Stimulated activated naive CD8-positive, alpha-beta T cell treated with anti-CD3 and anti-CD28 coated beads, Interleukin-15, amount 100 ng/mL, for 72 hours (primary cell): Measurements from ENCODE around the gene USP7.

Source experiments
- ATAC-seq: fragments of 150-1000 bp; cut with Tn5 transposase; 2 replicates; pipeline ENCODE4 v1.10.0; 2021; ENCODE audit warnings: mild to moderate bottlenecking, moderate library complexity
- DNase-seq, 2 donors: peaks; one replicate each; pipeline ENCODE4 v3.0.0; 2021 to 2022
- H3K27ac Mint-ChIP-seq, 2 donors: one replicate each; pipeline ENCODE4 v1.8.0; 2022; ENCODE audit warnings: mild to moderate bottlenecking in 2 of 2, mixed read lengths in 2 of 2, moderate library complexity in 2 of 2
- H3K27me3 Mint-ChIP-seq: one replicate; pipeline ENCODE4 v1.8.0; 2022; ENCODE audit warnings: mixed read lengths
- H3K4me1 Mint-ChIP-seq: one replicate; pipeline ENCODE4 v1.8.0; 2022; ENCODE audit warnings: mild to moderate bottlenecking, mixed read lengths
- H3K4me3 Mint-ChIP-seq, 2 donors: one replicate each; pipeline ENCODE4 v1.8.0; 2022; ENCODE audit warnings: mild to moderate bottlenecking in 2 of 2, mixed read lengths in 2 of 2, moderate library complexity in 1 of 2
- H3K9me3 Mint-ChIP-seq, 2 donors: one replicate each; pipeline ENCODE4 v1.8.0; 2022; ENCODE audit warnings: mixed read lengths in 2 of 2

USP7 gene

DNA sequence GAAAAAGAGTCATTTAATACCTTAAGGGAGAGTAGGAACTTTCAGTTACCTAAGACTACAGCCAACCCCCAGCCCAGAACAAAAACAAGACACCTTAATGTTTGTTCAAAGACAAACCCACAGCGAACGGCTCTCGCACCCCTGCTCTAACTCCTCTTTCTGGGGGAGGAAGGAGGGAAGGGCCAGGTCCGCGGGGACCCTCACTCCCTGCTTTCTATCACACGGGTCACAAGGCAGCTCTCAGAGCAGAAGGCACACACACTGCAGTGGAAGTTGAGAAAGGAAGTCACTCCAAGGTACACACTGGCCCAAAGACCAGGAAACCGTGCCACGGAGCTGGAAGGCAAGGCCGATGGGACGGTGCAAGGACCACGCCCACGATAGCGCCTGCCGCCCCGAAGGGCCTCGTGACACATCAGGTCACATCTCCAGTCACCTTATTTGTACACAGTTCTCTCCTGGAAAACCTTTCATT lies 71.6 kb downstream of the USP7 start:
- ATAC-seq (no peak), DNase-seq (no peak)
- no peaks in the 10 kb centered on the region for H3K27me3 Mint-ChIP-seq
- peaks cover 6% of the 10 kb centered on the region for H3K4me1 Mint-ChIP-seq
- peak overlapping the region in 1 of 2 donors; percentile 89 for H3K27ac Mint-ChIP-seq
- H3K9me3 Mint-ChIP-seq = no peaks in the 10 kb centered on the region
- no peak overlapping the region for H3K4me3 Mint-ChIP-seq

GRCh38 chr16:8890549-8890921 lies 73.2 kb downstream of the USP7 start:
- ATAC-seq = no peak
- Mint-ChIP-seq H3K27me3 (peaks cover 10% of the 10 kb centered on the region), H3K27ac (peak overlapping the region in 1 of 2 donors; percentile 83), H3K4me1 (peaks cover 16% of the 10 kb centered on the region), H3K4me3 (no peak overlapping the region), H3K9me3 (no peaks in the 10 kb centered on the region)
- no peak for DNase-seq

- ATAC-seq = no peak
- Mint-ChIP-seq H3K9me3 (no peaks in the 10 kb centered on the region), H3K4me1 (peaks cover 21% of the 10 kb centered on the region), H3K27ac (no peak overlapping the region), H3K4me3 (no peak overlapping the region), H3K27me3 (peaks cover 15% of the 10 kb centered on the region)
- no peak for DNase-seq
Measured at GRCh38 chr16:8889893-8890548, 73.7 kb downstream of the USP7 start.

DNA sequence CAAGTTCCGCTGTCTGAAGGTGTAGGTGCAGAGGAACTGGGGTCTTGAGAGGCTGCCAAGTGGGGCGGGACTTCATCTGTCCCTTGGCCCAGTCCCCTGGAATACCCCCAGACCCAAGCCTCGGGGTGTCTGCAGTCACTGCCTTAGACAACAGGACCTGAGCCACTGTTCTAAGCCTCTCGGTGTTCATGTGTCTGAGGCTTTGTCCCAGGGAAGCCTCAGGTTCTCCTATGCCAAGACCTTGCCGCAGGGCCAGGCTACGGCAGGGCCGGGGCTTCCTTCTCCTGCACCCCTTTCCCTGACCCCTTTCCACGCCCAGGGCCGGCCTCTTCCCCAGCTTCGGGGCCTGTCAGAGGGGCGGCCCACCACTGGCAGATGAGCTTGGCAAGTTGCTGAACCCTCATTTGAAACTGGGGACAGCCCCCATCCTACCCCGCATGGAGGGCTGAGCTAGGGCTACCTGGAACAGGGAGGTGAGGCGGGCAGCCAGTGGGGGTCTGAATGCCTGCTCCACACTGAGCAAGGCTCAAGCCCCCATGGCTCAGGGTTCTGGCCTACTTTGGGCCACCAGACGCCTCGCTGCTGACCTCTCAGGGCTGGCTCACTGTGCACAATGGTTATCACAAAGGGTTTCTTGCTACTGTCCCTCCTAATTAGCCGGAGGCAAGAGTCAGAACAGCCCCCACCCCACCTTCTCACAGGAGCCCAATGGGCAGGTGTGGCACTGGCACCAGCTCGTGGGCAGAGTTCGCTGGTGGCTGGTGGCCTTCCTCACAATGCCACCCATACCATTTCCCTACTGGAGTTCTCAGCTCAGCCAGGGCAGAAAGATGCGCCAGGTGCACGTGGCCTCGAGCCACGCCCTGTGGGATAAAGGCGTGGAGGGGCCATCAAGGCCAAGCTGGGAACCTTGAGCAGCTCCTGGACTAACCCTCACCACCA lies 74.5 kb downstream of the USP7 start:
- Mint-ChIP-seq H3K4me3 (no peak overlapping the region), H3K27ac (peak overlapping the region in 1 of 2 donors; percentile 74), H3K4me1 (peaks cover 24% of the 10 kb centered on the region), H3K27me3 (peaks cover 17% of the 10 kb centered on the region), H3K9me3 (no peaks in the 10 kb centered on the region)
- DNase-seq (no peak), ATAC-seq (peak; percentile 10)

DNA sequence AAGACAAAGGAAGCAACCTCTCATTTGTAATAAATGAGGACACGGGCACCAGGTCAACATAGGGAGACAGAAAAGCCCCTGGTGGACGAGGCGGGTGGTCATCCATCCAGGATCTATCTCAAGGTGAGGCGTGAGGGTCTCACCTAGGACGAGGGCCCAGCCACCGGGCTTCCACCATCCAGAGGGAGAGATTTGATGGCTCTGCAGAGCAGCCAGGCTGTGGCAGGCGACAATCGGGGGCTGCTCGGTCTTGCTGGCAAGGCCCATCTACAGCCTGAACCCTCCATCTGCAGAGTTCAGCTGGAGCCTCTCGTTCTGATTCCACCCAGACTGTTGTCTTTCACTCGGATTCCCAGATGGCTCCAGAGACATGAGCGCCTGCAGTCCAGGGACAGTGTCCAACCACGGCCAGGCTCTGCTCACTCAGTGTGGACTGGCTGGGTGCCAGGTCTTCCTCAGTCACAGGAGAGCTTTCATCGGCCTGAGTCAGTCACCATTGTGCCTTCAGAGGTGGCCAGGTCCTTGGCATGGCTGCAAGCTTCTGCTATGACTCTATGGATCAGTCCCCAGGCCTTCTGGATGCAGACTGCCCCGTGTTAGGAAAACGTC lies 75.7 kb downstream of the USP7 start:
- DNase-seq = no peak
- Mint-ChIP-seq H3K4me3 (no peak overlapping the region), H3K9me3 (no peaks in the 10 kb centered on the region), H3K4me1 (peaks cover 24% of the 10 kb centered on the region), H3K27me3 (peaks cover 17% of the 10 kb centered on the region), H3K27ac (peak overlapping the region in 1 of 2 donors; percentile 70)
- no peak for ATAC-seq

DNA sequence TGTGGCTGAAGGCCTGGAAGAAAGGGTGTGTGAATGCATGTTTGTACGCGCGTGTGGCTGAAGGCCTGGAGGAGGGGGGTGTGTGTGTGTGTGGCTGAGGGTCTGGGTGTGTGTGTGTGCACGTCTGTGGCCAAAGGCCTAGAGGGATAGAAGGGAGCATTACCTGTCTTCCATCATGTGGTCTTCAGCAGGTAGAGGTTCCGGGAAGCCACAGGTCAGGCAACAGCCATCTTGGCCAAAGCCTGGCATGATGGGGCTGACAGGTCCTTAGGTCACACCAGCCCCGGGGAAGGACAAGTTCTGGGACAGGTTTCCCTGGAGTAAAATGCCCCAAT lies 76.3 kb downstream of the USP7 start:
- Mint-ChIP-seq H3K27ac (peak overlapping the region in 1 of 2 donors; percentile 84), H3K4me3 (no peak overlapping the region), H3K9me3 (no peaks in the 10 kb centered on the region), H3K4me1 (peaks cover 24% of the 10 kb centered on the region), H3K27me3 (peaks cover 17% of the 10 kb centered on the region)
- DNase-seq = no peak
- ATAC-seq = no peak

GRCh38 chr16:8886593-8887430 lies 76.9 kb downstream of the USP7 start:
- Mint-ChIP-seq H3K4me3 (no peak overlapping the region), H3K27ac (peak overlapping the region in 1 of 2 donors; percentile 84), H3K27me3 (peaks cover 17% of the 10 kb centered on the region), H3K4me1 (peaks cover 22% of the 10 kb centered on the region), H3K9me3 (no peaks in the 10 kb centered on the region)
- peak; percentile 4 for ATAC-seq
- no peak for DNase-seq

DNA sequence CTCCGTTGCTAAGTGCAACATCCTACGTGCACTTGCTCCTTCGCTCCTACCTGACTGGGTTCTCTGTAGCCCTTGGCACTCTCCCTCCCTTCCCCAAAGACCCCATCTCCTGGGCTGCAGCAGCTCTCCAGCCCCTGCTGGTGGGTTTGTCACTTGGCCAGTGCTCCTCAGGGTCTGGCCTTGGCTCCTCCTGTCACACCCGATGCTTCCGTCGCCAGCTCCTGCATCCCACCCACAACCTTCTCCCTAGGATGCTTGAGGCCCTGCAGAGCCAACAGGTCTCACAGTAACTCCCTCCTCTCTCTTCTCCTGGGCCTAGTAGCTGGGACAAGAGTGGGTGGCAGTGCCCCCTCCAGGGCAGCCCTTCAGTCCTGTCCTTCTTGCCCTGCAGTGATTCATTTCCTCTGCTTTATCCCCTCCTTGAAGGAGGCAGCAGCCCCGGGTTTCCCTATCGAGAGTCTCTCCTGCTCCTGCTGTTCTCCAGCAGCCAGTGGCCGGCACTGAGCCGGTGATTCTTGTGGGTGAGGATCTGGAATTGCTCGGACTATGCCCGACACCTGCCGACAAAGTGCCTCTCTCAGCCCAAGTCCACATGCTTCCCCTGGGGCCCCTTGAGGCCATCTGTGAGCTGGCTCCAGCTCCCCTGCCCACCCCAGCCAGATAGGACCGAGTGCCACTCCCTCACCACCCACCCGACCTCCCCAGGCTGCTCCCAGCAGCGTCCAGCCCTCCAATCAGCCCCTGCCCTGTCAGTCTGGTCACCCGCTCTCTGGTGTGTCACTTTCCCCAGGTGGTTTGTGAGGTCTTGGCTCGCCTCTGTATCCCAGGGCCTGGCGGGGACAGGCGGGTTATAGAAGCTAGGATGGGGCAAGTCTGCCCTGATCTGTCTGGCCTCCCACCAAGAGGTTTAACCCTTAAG lies 77.8 kb downstream of the USP7 start:
- H3K9me3 Mint-ChIP-seq = no peaks in the 10 kb centered on the region

GRCh38 chr16:8882725-8883377 lies 80.9 kb downstream of the USP7 start:
- Mint-ChIP-seq H3K27me3 (peaks cover 17% of the 10 kb centered on the region), H3K4me1 (peaks cover 35% of the 10 kb centered on the region), H3K9me3 (no peaks in the 10 kb centered on the region), H3K27ac (peak overlapping the region in 1 of 2 donors; percentile 83), H3K4me3 (no peak overlapping the region)
- DNase-seq (no peak), ATAC-seq (no peak)

More for the DNA sequence above, 77.8 kb downstream of the USP7 start:
- no peak for DNase-seq
- Mint-ChIP-seq H3K4me3 (peak overlapping the region in 1 of 2 donors; percentile 38), H3K27ac (peak overlapping the region in 1 of 2 donors; percentile 95), H3K4me1 (peaks cover 18% of the 10 kb centered on the region), H3K27me3 (peaks cover 17% of the 10 kb centered on the region)
- peak; percentile 22 for ATAC-seq

DNA sequence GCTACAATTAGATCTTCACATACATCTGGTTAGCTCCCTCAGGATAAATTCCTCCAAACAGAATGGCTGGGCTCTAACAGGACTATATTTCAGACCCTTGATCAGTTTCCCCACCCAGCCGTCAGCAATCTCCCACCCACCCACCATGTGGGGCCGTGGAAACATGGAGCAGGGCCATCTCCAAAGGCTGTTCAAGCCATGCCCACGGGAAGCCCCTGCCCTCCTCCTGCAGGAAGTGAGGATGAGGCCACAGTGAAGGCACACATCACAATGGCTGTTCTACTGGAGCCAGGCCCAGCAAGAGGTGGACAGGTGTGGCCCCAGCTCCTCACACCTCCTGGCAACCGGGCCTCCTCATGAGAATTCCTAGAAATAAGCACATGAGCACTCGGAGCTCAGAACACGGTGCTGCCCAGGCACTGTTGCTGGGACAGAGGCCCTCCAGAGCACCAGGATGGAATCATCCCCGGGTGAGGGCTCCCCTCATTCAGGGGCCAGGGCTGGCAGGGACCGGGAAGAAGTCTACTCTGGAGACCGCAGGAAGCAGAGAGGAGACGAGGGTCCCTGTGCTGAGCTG lies 81.6 kb downstream of the USP7 start, which contains the start of gene LITAFD:
LITAFD (plus strand) TSS at position 311 of the 577 bp plus-strand sequence. CDS start 2,005 bp downstream, outside the sequence.
- DNase-seq (no peak), ATAC-seq (no peak)
- Mint-ChIP-seq H3K4me3 (no peak within 1 kb of the TSS), H3K9me3 (no peaks in the 10 kb centered on the region), H3K4me1 (peaks cover 37% of the 10 kb centered on the region), H3K27me3 (peaks cover 17% of the 10 kb centered on the region), H3K27ac (peak within 1 kb of the TSS in 1 of 2 donors; percentile 83)

- DNase-seq (no peak), ATAC-seq (no peak)
- Mint-ChIP-seq H3K27ac (peak overlapping the region in 1 of 2 donors; percentile 6), H3K9me3 (no peaks in the 10 kb centered on the region), H3K4me3 (no peak overlapping the region), H3K27me3 (peaks cover 12% of the 10 kb centered on the region), H3K4me1 (peaks cover 31% of the 10 kb centered on the region)
Measured at GRCh38 chr16:8880839-8881510, 82.7 kb downstream of the USP7 start.

DNA sequence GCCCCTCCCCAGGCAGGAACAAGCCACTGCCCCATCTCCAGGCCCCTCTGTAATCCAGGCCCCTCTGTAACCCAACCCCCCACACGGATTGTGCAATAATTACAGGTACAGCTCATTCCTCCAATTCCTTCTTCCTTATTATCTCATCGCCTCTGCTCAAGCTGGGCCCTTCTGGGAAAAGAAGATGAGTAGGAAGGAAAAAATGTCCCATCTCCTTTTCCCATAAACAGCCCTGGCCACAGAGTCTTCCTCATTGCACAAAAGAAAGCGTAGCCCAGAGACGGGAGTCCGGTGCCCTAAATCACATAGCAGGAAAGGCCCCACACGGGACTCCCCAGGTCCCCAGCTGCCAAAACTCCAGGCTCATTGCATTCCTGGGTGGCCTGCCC lies 85.2 kb downstream of the USP7 start:
- Mint-ChIP-seq H3K9me3 (no peaks in the 10 kb centered on the region), H3K27me3 (no peaks in the 10 kb centered on the region), H3K4me1 (peaks cover 19% of the 10 kb centered on the region), H3K4me3 (no peak overlapping the region), H3K27ac (no peak overlapping the region)
- DNase-seq (no peak), ATAC-seq (no peak)

DNA sequence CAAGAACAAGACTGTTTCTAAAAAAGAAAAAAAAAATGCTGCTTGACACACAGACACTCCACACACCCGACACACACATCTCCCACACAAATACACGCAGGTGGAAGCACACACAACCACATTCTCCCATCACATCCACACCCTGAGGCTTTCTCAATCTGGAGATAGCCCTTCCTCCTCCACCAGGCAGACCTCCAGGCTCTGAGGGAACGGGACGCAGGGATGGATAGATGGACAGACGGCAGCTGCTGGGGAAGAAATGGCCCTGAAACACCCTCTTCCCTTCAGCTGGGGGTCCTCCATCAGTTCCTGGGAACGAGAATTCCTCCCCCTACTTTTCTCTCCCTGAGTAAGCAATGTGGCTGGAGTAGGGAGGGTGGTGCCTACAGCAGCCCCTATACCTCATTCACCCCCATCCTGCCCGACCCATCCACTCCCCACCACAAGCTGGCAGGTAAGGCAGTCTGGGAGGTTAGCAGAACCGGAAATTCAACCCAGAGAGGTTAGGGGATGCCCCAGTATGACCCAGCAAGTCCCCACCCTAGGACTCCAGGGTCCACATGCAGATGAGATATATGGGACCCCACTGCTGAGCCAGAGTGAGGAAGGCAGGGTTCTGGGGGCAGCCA lies 85.7 kb downstream of the USP7 start:
- H3K27ac Mint-ChIP-seq = no peak overlapping the region
- H3K4me3 Mint-ChIP-seq = no peak overlapping the region
- no peak for DNase-seq

More for the DNA sequence above, 85.7 kb downstream of the USP7 start:
- no peaks in the 10 kb centered on the region for H3K9me3 Mint-ChIP-seq
- peaks cover 19% of the 10 kb centered on the region for H3K4me1 Mint-ChIP-seq
- no peaks in the 10 kb centered on the region for H3K27me3 Mint-ChIP-seq
- ATAC-seq = peak; percentile 52
